Esophagus (tissue), 2 donors: Measurements from ENCODE around the gene OSBPL5. TPM values are rescaled to one million over a fixed set of nuclear protein-coding genes. Genes with fewer than 3 reads are reported as not detected.

Source experiments
- H3K27ac ChIP-seq, 2 donors: one replicate each; pipeline ENCODE4 v1.5.1; 2013; ENCODE audit warnings: low read depth in 2 of 2, mild to moderate bottlenecking in 2 of 2, inconsistent platforms in 1 of 2, low read length in 1 of 2, moderate library complexity in 1 of 2
- H3K27me3 ChIP-seq, 2 donors: one replicate each; pipeline ENCODE4 v1.6.1; 2013; ENCODE audit warnings: low read length in 2 of 2, control low read depth in 1 of 2, mild to moderate bottlenecking in 1 of 2; ENCODE audit not compliant: insufficient read depth in 2 of 2, control insufficient read depth in 1 of 2
- H3K36me3 ChIP-seq, 2 donors: one replicate each; pipeline ENCODE4 v1.6.1; 2013; ENCODE audit warnings: low read length in 1 of 2; ENCODE audit not compliant: control insufficient read depth in 2 of 2, insufficient read depth in 2 of 2
- H3K4me1 ChIP-seq, 2 donors: one replicate each; pipeline ENCODE4 v1.6.1; 2013; ENCODE audit warnings: low read length in 1 of 2; ENCODE audit not compliant: control insufficient read depth in 2 of 2, insufficient read depth in 2 of 2
- H3K4me3 ChIP-seq, 2 donors: one replicate each; pipeline ENCODE4 v1.5.1; 2013; ENCODE audit warnings: low read length in 2 of 2, mild to moderate bottlenecking in 2 of 2, low read depth in 1 of 2, moderate library complexity in 1 of 2
- H3K9me3 ChIP-seq, 2 donors: one replicate each; pipeline ENCODE4 v1.6.1; 2013; ENCODE audit warnings: mild to moderate bottlenecking in 2 of 2, low read depth in 1 of 2, low read length in 1 of 2, moderate library complexity in 1 of 2; ENCODE audit not compliant: control insufficient read depth in 2 of 2, insufficient read depth in 1 of 2
- whole genome bisulfite sequencing, 2 donors: extraction: QIAGEN DNeasy Blood & Tissue Kit; methylation state at CpG; one replicate each; pipeline ENCODE4 v1.1.7; 2013; 5-methylcytosine and 5-hydroxymethylcytosine counted together
- polyA plus RNA-seq, 2 donors: library from polyadenylated mRNA; stranded (reverse); fragments of 200-250 nt; gene quantifications; one replicate each; pipeline ENCODE4 v1.2.3, GENCODE V29; 2013
- donor health status: healthy with polysubstance abuse.
- donor health status: Bipolar disorder and iron deficiency.

Gene OSBPL5
- polyA plus RNA-seq, 2 donors: 10.4 to 12.6 TPM

DNA sequence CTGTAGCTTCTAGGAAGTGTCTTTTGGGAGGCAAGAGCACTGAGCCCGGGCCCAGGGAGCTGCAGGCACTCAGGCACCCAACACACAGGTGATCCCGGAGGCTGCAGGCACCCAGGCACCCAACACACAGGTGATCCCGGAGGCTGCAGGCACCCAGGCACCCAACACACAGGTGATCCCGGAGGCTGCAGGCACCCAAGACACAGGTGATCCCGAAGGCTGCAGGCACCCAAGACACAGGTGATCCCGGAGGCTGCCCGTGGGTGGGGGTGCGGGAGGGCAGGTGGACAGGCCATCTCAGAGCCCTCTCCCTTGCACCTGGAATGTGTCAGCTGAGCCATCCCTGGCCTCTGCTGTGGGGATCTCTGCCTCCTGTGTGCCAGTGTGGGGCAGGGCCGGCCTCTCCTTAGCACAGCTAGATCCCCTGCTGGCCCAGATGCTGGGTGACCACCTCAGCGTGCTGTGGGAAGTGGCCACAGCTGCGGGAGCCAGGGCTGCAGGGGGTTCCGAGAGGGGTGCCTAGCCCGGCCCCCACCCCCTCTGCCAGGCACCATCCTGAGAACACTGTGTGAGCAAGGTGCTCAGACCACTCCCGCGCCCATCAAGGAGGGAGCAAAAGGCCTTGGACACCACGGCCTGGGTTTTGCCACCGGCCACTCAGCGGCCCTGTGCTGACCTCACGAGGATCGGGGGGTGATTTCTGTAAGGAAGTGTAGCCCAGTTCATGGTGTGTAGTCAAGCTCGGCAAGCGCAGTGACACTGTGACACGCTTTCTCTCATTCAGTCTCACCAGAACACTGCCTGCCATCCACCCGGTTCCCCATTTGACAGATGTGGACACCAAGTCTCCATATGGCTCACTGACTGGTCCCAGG, 39.3 kb upstream of the OSBPL5 start:
- Histone ChIP-seq H3K36me3 (no peaks in the 10 kb centered on the region), H3K4me1 (no peaks in the 10 kb centered on the region), H3K4me3 (no peak overlapping the region), H3K27me3 (peaks cover 0 to 7% of the 10 kb centered on the region in 2 donors), H3K27ac (no peak overlapping the region), H3K9me3 (peaks cover 0 to 3% of the 10 kb centered on the region in 2 donors)
- 78 to 81% methylated on average over 24 of the region's 24 CpGs for WGBS, 2 donors

DNA sequence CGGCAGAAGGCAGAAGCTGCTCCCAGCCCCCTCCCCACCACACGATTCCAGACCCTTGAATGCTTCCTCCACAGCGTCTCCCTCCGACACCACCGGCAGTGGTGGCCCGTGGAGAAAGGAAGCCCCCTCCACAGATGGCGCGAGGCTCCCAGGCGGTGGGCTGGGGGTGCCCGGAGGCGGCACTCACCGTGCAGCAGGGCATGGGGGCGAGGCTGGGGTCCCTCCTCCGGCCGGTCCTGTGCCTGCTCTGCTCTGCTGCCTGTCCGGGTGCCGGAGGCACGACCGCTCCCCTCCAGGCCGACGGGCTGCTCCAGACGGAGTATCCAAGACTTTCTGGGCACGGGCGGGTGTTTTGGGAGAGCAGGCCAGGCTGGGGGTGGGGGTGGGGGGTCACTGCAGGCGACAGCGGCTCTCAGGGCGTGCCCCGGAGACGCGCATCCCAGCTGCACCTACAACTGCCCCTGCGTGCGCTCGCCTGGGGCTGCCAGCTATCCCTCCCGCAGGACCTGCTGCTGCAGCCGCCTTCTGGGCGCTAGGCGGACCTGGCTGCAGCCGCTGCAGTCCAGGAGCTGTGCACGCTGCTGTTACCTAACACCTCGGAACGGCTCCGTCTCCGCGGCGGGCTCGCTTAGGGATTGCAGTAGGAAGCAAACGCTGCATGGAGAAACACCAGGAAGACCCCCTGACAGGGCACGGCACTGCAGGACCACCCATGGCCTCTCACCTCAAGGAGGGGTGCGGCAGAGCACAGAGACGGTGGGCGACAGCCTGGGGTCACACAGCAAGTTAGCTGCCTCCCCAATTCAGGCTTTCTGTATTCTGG, 38.3 kb upstream of the OSBPL5 start:
- no peak overlapping the region for H3K4me3 ChIP-seq
- H3K27me3 ChIP-seq: peaks cover 0 to 7% of the 10 kb centered on the region in 2 donors
- H3K4me1 ChIP-seq: no peaks in the 10 kb centered on the region
- 4 to 7% methylated on average over 49 to 51 of the region's 51 CpGs for WGBS, 2 donors
- H3K36me3 ChIP-seq: no peaks in the 10 kb centered on the region
- H3K27ac ChIP-seq: no peak overlapping the region
- peaks cover 3% of the 10 kb centered on the region in 2 donors for H3K9me3 ChIP-seq

DNA sequence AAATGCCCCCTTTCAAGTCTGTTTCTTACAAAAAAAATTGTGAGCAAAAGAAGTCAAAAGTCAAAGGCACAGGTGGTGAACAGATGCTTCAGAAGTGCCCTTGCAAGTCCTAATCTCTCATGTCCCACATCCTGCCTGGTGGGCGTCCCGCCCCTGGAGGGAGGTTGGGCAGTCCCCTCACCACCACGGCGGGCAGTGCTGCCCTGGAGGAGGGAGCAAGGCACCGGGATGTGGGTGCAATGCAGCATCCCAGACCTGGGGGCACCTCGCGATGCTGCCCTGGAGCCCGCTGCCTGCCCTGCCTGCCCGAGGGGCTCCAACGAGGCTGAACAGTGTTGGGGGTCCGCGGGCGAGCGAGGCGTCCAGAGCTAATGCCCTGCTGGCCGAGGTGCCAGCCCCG, 37.6 kb upstream of the OSBPL5 start:
- peaks cover 0 to 7% of the 10 kb centered on the region in 2 donors for H3K27me3 ChIP-seq
- peaks cover 3% of the 10 kb centered on the region in 2 donors for H3K9me3 ChIP-seq
- H3K36me3 ChIP-seq: no peaks in the 10 kb centered on the region
- no peak overlapping the region for H3K4me3 ChIP-seq
- WGBS, 2 donors: 6 to 11% methylated on average over 17 of the region's 17 CpGs
- no peak overlapping the region for H3K27ac ChIP-seq
- no peaks in the 10 kb centered on the region for H3K4me1 ChIP-seq

DNA sequence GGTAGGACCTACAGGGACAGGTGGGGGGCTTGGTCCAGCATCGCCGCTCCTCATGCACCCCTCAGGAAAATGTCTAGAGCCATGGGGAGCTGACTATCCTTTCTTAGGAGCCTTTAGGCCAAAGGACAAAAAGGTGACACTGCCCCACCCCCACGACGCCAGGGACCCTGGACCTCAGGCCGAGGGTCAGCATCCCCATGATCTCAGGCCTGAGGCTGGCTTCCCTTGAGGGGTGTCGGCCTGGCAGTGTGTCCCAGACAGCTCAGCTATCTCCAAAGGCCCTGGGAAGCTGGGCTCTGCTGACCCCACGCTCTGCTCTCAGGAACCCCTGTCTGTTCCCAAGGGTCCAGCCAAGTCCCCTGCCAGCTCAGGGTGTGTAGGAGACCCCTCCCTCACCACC, 37.2 kb upstream of the OSBPL5 start:
- Histone ChIP-seq H3K9me3 (peaks cover 3% of the 10 kb centered on the region in 2 donors), H3K27ac (no peak overlapping the region), H3K27me3 (peaks cover 0 to 7% of the 10 kb centered on the region in 2 donors), H3K36me3 (no peaks in the 10 kb centered on the region), H3K4me1 (no peaks in the 10 kb centered on the region), H3K4me3 (no peak overlapping the region)
- WGBS, 2 donors: 61 to 63% methylated on average over 7 of the region's 7 CpGs

DNA sequence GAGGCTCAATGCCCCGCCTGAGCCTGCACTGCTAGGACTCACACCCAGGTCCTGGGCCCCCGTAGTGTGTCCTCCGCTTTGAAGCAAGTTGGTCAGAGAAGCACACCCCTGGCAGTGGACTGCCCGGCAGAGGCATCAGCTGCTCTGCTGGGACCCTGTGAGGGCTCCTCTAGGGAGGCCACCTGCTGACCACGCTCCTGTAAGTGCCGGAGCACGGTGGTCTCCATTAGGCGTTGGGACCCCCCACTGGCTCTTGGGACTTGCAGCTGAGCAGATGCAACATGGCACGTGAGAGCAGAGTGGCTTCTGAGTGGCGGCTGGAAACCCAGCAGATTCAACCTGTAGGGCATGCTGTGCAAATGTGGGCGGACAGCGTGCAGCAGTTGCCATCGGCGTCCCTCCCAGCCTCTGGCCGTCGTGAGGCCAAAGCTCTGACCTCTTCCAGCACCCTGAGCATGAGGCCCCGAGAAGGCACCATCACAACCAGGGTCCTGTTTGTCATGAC, 36.6 kb upstream of the OSBPL5 start:
- Histone ChIP-seq H3K4me1 (no peaks in the 10 kb centered on the region), H3K36me3 (no peaks in the 10 kb centered on the region), H3K27ac (no peak overlapping the region), H3K4me3 (no peak overlapping the region), H3K9me3 (peaks cover 3% of the 10 kb centered on the region in 2 donors), H3K27me3 (peaks cover 0 to 7% of the 10 kb centered on the region in 2 donors)
- WGBS, 2 donors: 70 to 72% methylated on average over 17 of the region's 17 CpGs

DNA sequence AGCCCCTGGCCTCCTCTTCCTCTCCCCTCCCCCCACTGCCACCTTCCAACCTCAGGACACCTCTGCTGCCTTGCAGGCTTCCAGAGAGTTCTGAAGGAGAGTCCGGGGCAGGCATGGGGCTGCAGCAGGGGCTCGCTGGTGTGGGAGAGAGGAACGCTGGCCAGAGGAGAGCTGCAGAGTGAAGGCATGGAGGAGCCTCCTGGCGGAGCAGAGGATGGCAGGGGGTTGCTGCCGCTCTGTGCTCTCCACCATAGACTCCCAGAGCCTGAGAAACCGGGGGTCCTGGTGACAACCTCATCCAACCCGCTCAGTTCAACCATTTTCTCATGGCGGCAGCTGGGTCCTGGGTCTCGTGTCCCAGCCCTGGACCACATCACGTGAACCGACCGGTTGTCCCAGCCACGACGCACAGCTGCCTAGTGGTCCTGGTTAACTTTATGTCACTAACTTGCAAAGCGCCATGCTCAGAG, 36.0 kb upstream of the OSBPL5 start:
- Histone ChIP-seq H3K27me3 (peaks cover 0 to 7% of the 10 kb centered on the region in 2 donors), H3K36me3 (no peaks in the 10 kb centered on the region), H3K4me3 (no peak overlapping the region), H3K4me1 (peaks cover 0 to 3% of the 10 kb centered on the region in 2 donors), H3K27ac (no peak overlapping the region), H3K9me3 (peaks cover 1 to 3% of the 10 kb centered on the region in 2 donors)
- WGBS, 2 donors: 83 to 87% methylated on average over 15 of the region's 15 CpGs

DNA sequence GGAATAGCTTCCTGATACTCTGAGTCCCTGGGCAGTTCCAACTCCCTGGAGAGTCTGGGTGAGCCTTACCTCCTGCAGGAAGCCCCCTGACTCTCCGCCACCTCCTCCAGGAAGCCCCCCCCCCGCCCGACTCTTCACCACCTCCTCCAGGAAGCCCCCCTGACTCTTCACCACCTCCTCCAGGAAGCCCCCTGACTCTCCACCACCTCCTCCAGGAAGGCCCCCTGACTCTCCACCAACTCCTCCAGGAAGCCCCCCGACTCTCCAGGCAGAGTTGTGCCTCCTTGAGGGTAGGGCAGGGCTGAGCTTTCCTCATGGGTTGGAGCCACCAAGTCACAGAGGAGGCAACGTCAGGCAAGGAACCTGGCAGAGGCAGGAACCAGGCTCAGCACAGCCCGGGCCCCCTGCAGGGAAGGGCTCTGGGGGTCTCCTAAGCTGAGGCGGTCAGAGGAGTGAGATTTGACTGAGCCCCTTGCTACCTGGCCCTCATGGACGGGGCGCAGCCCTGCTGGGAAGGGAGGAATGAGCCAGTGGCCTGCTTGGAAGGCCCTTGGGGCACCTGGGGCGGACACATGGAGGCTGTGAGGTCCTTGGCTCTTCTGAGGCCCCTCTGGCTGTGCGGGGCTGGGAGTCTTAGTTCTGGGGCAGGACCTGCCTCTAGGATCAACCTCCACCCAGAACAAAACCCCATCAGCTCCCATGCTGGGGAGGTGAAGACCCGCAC, 35.4 kb upstream of the OSBPL5 start:
- Histone ChIP-seq H3K27me3 (peaks cover 0 to 7% of the 10 kb centered on the region in 2 donors), H3K4me1 (peaks cover 0 to 4% of the 10 kb centered on the region in 2 donors), H3K36me3 (no peaks in the 10 kb centered on the region), H3K27ac (no peak overlapping the region), H3K9me3 (peaks cover 0 to 3% of the 10 kb centered on the region in 2 donors), H3K4me3 (no peak overlapping the region)
- WGBS, 2 donors: 71 to 83% methylated on average over 12 of the region's 12 CpGs

DNA sequence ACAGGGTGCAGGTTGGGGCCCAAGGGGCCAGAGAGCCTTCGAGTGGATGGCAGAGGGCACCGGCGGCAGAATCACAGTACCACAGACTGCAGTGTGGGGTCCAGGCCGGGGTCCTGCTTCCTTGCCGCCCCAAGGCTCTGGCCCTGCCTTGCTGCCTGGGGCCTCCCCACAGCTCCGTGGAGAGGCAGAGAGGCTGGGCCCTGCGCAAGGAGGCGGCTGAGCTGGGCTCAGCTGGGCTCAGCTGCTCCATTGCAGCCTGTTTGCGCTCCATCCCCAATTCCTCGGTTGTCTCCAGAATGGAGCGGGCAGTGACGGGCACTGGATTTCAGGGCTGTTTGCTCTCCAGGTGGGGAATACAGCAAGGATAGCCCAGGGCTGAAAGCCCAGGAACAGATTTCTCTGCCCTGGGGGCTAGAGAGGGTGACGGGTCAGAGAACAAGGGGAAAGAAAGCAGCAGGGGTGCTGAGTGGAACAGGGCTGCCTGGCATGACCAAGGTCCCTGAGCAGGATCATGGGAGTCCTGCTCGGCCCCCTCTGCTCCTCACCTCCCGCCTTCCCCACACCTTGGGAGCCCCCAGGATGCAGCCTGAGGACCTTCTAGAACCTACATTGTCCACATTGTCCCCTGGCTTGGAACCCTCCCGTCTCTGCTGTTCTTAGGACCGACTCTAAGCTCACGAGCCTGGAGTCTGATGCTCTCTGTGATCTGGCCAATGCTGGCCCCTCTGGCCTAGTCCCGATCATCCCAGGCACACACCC, 34.6 kb upstream of the OSBPL5 start:
- Histone ChIP-seq H3K9me3 (peaks cover 0 to 3% of the 10 kb centered on the region in 2 donors), H3K36me3 (no peaks in the 10 kb centered on the region), H3K27me3 (peaks cover 0 to 7% of the 10 kb centered on the region in 2 donors), H3K4me3 (no peak overlapping the region), H3K4me1 (peaks cover 0 to 4% of the 10 kb centered on the region in 2 donors), H3K27ac (no peak overlapping the region)
- 77 to 78% methylated on average over 19 of the region's 19 CpGs for WGBS, 2 donors
